Stimulated activated CD8-positive, alpha-beta memory T cell treated with anti-CD3 and anti-CD28 coated beads, Interleukin-7, amount 100 ng/mL, for 24 hours (primary cell): ENCODE results near the gene PRPF40A.

Source experiments
- DNase-seq: peaks from one replicate; pipeline ENCODE4 v3.0.0-alpha.2; 2020; ENCODE audit warnings: low read depth

PRPF40A gene

GRCh38 chr2:152651834-152652233 lies 65.4 kb downstream of the PRPF40A start:
- no peak for DNase-seq

- no peak for DNase-seq
Measured at GRCh38 chr2:152650768-152651371, 66.4 kb downstream of the PRPF40A start.

GRCh38 chr2:152649997-152650396 lies 67.3 kb downstream of the PRPF40A start:
- no peak for DNase-seq

- DNase-seq: no peak
Measured at GRCh38 chr2:152648336-152648735, 68.9 kb downstream of the PRPF40A start.

- no peak for DNase-seq
Measured at GRCh38 chr2:152647552-152647951, 69.7 kb downstream of the PRPF40A start.

- no peak for DNase-seq
Measured at GRCh38 chr2:152646775-152647174, 70.5 kb downstream of the PRPF40A start.

GRCh38 chr2:152646264-152646663 lies 71.0 kb downstream of the PRPF40A start:
- DNase-seq: no peak

- no peak for DNase-seq
Measured at GRCh38 chr2:152644189-152644873, 72.9 kb downstream of the PRPF40A start.

- no peak for DNase-seq
Measured at GRCh38 chr2:152638590-152638989, 78.7 kb downstream of the PRPF40A start.

GRCh38 chr2:152638056-152638455 lies 79.2 kb downstream of the PRPF40A start:
- no peak for DNase-seq

GRCh38 chr2:152637251-152637650 lies 80.0 kb downstream of the PRPF40A start:
- no peak for DNase-seq

- peak; percentile 42 for DNase-seq
Measured at GRCh38 chr2:152635635-152636298, 81.5 kb downstream of the PRPF40A start.

GRCh38 chr2:152632736-152633135 lies 84.5 kb downstream of the PRPF40A start:
- DNase-seq: no peak

GRCh38 chr2:152630466-152630865 lies 86.8 kb downstream of the PRPF40A start:
- DNase-seq: no peak

- no peak for DNase-seq
Measured at GRCh38 chr2:152629202-152629601, 88.1 kb downstream of the PRPF40A start.

- DNase-seq: no peak
Measured at GRCh38 chr2:152627351-152627957, 89.8 kb downstream of the PRPF40A start.

GRCh38 chr2:152626911-152627339 lies 90.3 kb downstream of the PRPF40A start:
- no peak for DNase-seq

GRCh38 chr2:152624805-152625204 lies 92.5 kb downstream of the PRPF40A start:
- DNase-seq: no peak

GRCh38 chr2:152623775-152624174 lies 93.5 kb downstream of the PRPF40A start:
- DNase-seq: no peak

GRCh38 chr2:152623076-152623740 lies 94.1 kb downstream of the PRPF40A start:
- DNase-seq: no peak

- no peak for DNase-seq
Measured at GRCh38 chr2:152622219-152622618, 95.0 kb downstream of the PRPF40A start.

GRCh38 chr2:152620985-152621384 lies 96.3 kb downstream of the PRPF40A start:
- no peak for DNase-seq
